ENCODE results near the gene PRKN. TPM values are rescaled to one million over a fixed set of nuclear protein-coding genes. Genes with fewer than 3 reads are reported as not detected.

The PRKN gene
- total RNA-seq, 2 donors from 2014 or later = 3.3 to 4.8 TPM

DNA sequence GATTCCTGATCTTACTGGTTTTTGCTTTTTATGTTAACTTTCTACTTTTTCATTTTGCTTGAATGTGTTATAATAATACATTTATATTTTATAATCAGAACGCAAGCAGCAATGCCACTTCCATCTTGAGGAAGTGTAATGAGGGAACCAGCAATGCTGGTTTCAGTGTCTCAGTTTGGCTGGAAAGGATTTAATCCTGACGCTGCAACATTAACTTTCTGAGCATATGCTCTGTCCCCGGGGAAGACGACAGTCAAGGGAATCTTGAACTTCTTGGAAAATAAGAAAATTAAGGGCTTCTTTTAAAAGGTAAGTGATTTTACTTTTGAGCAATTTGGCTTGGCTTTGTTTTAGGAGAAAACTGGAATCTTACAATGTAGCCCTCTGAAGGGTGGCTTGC lies 1248.2 kb downstream of the PRKN start:
- TF ChIP-seq, protein P1, sequence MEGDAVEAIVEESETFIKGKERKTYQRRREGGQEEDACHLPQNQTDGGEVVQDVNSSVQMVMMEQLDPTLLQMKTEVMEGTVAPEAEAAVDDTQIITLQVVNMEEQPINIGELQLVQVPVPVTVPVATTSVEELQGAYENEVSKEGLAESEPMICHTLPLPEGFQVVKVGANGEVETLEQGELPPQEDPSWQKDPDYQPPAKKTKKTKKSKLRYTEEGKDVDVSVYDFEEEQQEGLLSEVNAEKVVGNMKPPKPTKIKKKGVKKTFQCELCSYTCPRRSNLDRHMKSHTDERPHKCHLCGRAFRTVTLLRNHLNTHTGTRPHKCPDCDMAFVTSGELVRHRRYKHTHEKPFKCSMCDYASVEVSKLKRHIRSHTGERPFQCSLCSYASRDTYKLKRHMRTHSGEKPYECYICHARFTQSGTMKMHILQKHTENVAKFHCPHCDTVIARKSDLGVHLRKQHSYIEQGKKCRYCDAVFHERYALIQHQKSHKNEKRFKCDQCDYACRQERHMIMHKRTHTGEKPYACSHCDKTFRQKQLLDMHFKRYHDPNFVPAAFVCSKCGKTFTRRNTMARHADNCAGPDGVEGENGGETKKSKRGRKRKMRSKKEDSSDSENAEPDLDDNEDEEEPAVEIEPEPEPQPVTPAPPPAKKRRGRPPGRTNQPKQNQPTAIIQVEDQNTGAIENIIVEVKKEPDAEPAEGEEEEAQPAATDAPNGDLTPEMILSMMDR (conservative IDR thresholded peaks at IDR 0.05) = no peak
- Mint-ChIP-seq H3K27me3 (ENCODE audit: insufficient read depth) (peaks cover 4% of the 10 kb centered on the region), H3K4me1 (no peaks in the 10 kb centered on the region), H3K36me3 (ENCODE audit: low read depth) (no peaks in the 10 kb centered on the region), H3K9me3 (no peaks in the 10 kb centered on the region), H3K27ac (no peak overlapping the region), H3K4me3 (no peak overlapping the region)
- Histone ChIP-seq H3K27ac (ENCODE audit: low read depth, low read length) (no peak overlapping the region), H3K9ac (ENCODE audit: extremely low read depth, low read length, poor library complexity, severe bottlenecking) (no peak overlapping the region), H3K4me3 (ENCODE audit: low read length) (no peak overlapping the region), H3K36me3 (ENCODE audit: control insufficient read depth, insufficient read depth, low read length) (no peaks in the 10 kb centered on the region), H3K4me1 (ENCODE audit: control insufficient read depth, insufficient read depth, low read length) (no peaks in the 10 kb centered on the region), H3K9me3 (ENCODE audit: control insufficient read depth, low read length) (no peaks in the 10 kb centered on the region), H3K27me3 (ENCODE audit: control insufficient read depth, insufficient read depth, low read length, poor library complexity, severe bottlenecking) (no peaks in the 10 kb centered on the region)
- DNase-seq = no peak
- 97 to 100% methylated on average over 4 of the region's 4 CpGs for WGBS, 2 experiments (ENCODE audit: insufficient coverage in 1 of 2, insufficient read length in 1 of 2)

DNA sequence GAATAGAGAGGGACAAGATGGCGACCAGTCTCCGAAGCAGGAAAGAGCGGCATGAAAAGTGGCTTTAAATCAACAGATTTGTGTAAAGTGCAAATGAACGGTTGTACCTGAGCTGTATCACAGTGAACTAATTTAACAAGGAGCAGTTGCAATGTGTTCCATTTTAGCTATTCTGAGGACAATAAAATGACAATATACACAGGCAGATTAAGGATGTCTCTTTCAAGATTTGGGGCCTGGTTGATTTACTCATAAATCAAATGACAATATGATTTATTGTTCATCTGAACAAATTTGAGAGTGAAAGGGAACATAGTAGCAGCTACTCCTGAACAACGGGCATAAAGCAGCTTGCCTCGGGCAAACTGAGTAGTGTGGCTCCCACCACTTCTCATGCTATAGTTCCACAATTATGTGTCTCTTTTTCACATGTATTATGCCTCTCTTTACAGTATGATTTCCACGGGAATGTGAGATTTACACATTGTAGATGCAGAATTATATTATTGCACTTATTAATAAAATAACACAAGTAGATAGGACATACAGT lies 1249.6 kb downstream of the PRKN start:
- TF ChIP-seq, protein P1 (conservative IDR thresholded peaks at IDR 0.05) = no peak
- no peaks in the 10 kb centered on the region for H3K36me3 Mint-ChIP-seq (ENCODE audit: low read depth)
- no peaks in the 10 kb centered on the region for H3K27me3 Mint-ChIP-seq (ENCODE audit: insufficient read depth)
- no peaks in the 10 kb centered on the region for H3K4me1 Mint-ChIP-seq
- H3K27me3 ChIP-seq (ENCODE audit: control insufficient read depth, insufficient read depth, low read length, poor library complexity, severe bottlenecking) = no peaks in the 10 kb centered on the region
- H3K9me3 ChIP-seq (ENCODE audit: control insufficient read depth, low read length) = no peaks in the 10 kb centered on the region
- no peaks in the 10 kb centered on the region for H3K4me1 ChIP-seq (ENCODE audit: control insufficient read depth, insufficient read depth, low read length)
- H3K9ac ChIP-seq (ENCODE audit: extremely low read depth, low read length, poor library complexity, severe bottlenecking) = no peak overlapping the region
- no peak overlapping the region for H3K27ac ChIP-seq (ENCODE audit: low read depth, low read length)
- no peak overlapping the region for H3K4me3 ChIP-seq (ENCODE audit: low read length)
- H3K27ac Mint-ChIP-seq = no peak overlapping the region
- H3K36me3 ChIP-seq (ENCODE audit: control insufficient read depth, insufficient read depth, low read length) = no peaks in the 10 kb centered on the region
- H3K9me3 Mint-ChIP-seq = no peaks in the 10 kb centered on the region
- H3K4me3 Mint-ChIP-seq = no peak overlapping the region
- 95 to 98% methylated on average over 4 to 6 of the region's 7 CpGs for WGBS, 2 experiments (ENCODE audit: insufficient coverage in 1 of 2, insufficient read length in 1 of 2)
- no peak for DNase-seq

DNA sequence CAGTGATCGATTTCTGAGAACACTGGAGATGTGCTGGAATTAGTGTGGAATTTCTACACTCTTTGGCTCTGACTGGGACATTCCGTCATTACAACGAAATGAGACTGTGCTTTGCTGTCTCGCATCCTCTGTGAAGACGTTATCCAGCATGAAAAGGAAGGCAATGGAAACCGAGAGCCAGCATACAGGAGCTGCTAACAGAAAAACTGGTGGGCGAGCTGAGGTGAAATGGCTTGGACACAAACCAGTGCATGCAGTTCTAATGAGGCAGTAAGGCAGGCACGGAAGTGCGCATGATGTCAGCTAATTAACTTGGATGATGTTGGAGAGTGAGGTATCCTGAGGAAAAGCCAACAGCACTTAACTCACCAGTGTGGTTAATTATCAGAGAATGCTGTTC lies 1250.9 kb downstream of the PRKN start:
- Mint-ChIP-seq H3K27me3 (ENCODE audit: insufficient read depth) (no peaks in the 10 kb centered on the region), H3K4me3 (no peak overlapping the region), H3K4me1 (no peaks in the 10 kb centered on the region), H3K9me3 (no peaks in the 10 kb centered on the region), H3K27ac (no peak overlapping the region), H3K36me3 (ENCODE audit: low read depth) (no peaks in the 10 kb centered on the region)
- Histone ChIP-seq H3K4me3 (ENCODE audit: low read length) (no peak overlapping the region), H3K9me3 (ENCODE audit: control insufficient read depth, low read length) (no peaks in the 10 kb centered on the region), H3K4me1 (ENCODE audit: control insufficient read depth, insufficient read depth, low read length) (no peaks in the 10 kb centered on the region), H3K27ac (ENCODE audit: low read depth, low read length) (no peak overlapping the region), H3K36me3 (ENCODE audit: control insufficient read depth, insufficient read depth, low read length) (no peaks in the 10 kb centered on the region), H3K27me3 (ENCODE audit: control insufficient read depth, insufficient read depth, low read length, poor library complexity, severe bottlenecking) (no peaks in the 10 kb centered on the region), H3K9ac (ENCODE audit: extremely low read depth, low read length, poor library complexity, severe bottlenecking) (no peak overlapping the region)
- 94 to 97% methylated on average over 9 of the region's 9 CpGs for WGBS, 2 experiments (ENCODE audit: insufficient coverage in 1 of 2, insufficient read length in 1 of 2)
- DNase-seq = no peak
- TF ChIP-seq, protein P1 (conservative IDR thresholded peaks at IDR 0.05) = no peak

Measured in endodermal cell (in vitro differentiated cells).